Panc1 (cell line): ENCODE results near the gene TATDN3.
"Not testable (repeated sequence)": the region's sequence is repeated elsewhere in the genome, so short reads cannot be mapped to it uniquely, and the experiment has no call there.

Source experiments
- CTCF ChIP-seq: fragments of 450-650 bp; IDR thresholded peaks from 2 replicates; pipeline ENCODE4 v1.5.1; 2017; ENCODE audit warnings: mild to moderate bottlenecking
- POLR2AphosphoS5 ChIP-seq: IDR thresholded peaks from 2 replicates; pipeline ENCODE4 v1.6.1; 2012; ENCODE audit warnings: mild to moderate bottlenecking, low read depth, low read length, moderate library complexity
- REST ChIP-seq, 2 experiments: IDR thresholded peaks; 2 replicates each; pipeline ENCODE4 v1.6.1; 2011 to 2012; ENCODE audit warnings: low read depth in 2 of 2, control low read depth in 1 of 2, low read length in 1 of 2, mild to moderate bottlenecking in 1 of 2, moderate library complexity in 1 of 2; ENCODE audit not compliant: insufficient read depth in 1 of 2

DNA sequence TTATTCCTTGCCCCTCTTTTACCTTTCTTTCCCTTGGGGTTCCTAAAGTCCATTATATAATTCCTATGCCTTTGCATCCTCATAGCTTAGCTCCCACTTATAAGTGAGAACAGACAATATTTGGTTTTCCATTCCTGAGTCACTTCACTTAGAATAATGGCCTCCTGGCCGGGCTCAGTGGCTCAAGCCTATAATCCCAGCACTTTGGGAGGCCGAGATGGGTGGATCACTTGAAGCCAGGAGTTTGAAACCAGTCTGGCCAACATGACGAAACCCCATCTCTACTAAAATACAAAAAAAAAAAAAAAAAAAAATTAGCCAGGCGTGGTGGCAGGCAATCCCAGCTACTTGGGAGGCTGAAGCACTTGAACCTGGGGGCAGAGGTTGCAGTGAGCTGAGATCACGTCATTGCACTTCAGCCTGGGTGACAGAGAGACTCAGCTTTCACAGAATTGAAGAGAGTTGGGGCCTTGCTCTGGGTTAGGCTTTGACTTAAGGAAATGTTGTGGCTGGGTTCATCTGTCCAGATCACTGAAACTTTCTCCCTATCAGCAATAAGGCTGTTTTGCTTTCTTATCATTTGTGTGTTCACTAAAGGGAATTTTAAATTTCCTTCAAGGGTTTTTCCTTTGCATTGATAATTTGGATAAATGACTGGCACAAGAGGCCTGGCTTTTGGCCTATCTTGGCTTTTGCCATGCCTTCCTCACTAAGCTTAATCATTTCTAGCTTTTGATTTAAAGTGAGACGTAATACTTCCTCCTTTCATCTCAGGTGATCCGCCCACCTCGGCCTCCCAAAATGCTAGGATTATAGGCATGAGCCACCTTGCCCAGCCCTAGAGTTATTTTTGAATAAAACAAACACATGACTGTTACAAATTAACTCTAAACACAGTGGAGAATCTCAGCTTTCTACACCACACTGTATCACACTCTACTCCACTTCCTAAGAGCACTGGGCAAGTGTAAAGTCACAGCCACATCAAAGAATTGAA is 41.8 kb downstream of the TATDN3 start:
- not testable (repeated sequence) for TF ChIP-seq CTCF; REST (IDR thresholded peaks at IDR 0.05; ENCODE audit: insufficient read depth in 1 of 2, low read depth in 2 of 2, low read length in 1 of 2); POLR2AphosphoS5
